IMR-90 (cell line): ENCODE data around the gene PRKCSH. TPM values are rescaled to one million over a fixed set of nuclear protein-coding genes. Genes with fewer than 3 reads are reported as not detected.

Experiments
- ATAC-seq: fragments of 200-7000 bp; cut with Tn5 transposase; 2 replicates; pipeline ENCODE4 v1.9.1; 2020; ENCODE audit warnings: low read depth, mild to moderate bottlenecking, moderate library complexity
- BruUV-seq: library from RNA; stranded (reverse); fragments of 400-500 nt; replicated peaks from 2 replicates; lab custom pipeline; 2021; lab: Mats Ljungman, UMichigan
- CTCF ChIA-PET: fragments of 300-600 bp; formaldehyde crosslinking; extraction: SDS; loops from one replicate; lab custom pipeline; 2021; ENCODE audit warnings: antibody characterized with exemption; lab: Yijun Ruan, JAX
- POLR2A ChIA-PET: fragments of 300-600 bp; sonication (Branson Sonifier 250); formaldehyde crosslinking; loops from one replicate; lab custom pipeline; 2022; ENCODE audit warnings: antibody characterized with exemption; ENCODE audit not compliant: unreplicated experiment; lab: Charles Lee
- DNase-seq: peaks from one replicate; pipeline ENCODE4 v3.0.0; 2013
- H2AFZ ChIP-seq: replicated peaks from 2 replicates; pipeline ENCODE3; 2013; ENCODE audit warnings: low read length, mild to moderate bottlenecking; ENCODE audit not compliant: poor library complexity
- H2AK5ac ChIP-seq: 2 replicates; pipeline ENCODE4 v1.6.1; 2013; ENCODE audit warnings: low read depth, low read length, inconsistent platforms
- H2AK9ac ChIP-seq: replicated peaks from 2 replicates; pipeline ENCODE3; 2013; ENCODE audit warnings: mild to moderate bottlenecking, low read depth, low read length, moderate library complexity; ENCODE audit not compliant: poor library complexity
- H2BK120ac ChIP-seq: 2 replicates; pipeline ENCODE4 v1.6.1; 2013; ENCODE audit warnings: low read depth, low read length, inconsistent platforms
- H2BK15ac ChIP-seq: 3 replicates; pipeline ENCODE4 v1.6.1; 2013; ENCODE audit warnings: low read depth, low read length, inconsistent platforms
- H2BK20ac ChIP-seq: 2 replicates; pipeline ENCODE4 v1.6.1; 2013; ENCODE audit warnings: low read depth, mild to moderate bottlenecking, inconsistent platforms, low read length, moderate library complexity
- H2BK5ac ChIP-seq: 2 replicates; pipeline ENCODE4 v1.6.1; 2013; ENCODE audit warnings: mild to moderate bottlenecking, low read depth, low read length, inconsistent platforms; ENCODE audit not compliant: poor library complexity, severe bottlenecking
- H3K14ac ChIP-seq: replicated peaks from 2 replicates; pipeline ENCODE4 v1.6.1; 2013; ENCODE audit warnings: low read depth, low read length, inconsistent platforms
- H3K18ac ChIP-seq: 2 replicates; pipeline ENCODE4 v1.6.1; 2013; ENCODE audit warnings: low read depth, low read length, control low read depth
- H3K23ac ChIP-seq: 2 replicates; pipeline ENCODE4 v1.6.1; 2013; ENCODE audit warnings: low read depth, low read length, inconsistent platforms
- H3K27ac ChIP-seq: 2 replicates; pipeline ENCODE4 v1.5.1; 2013; ENCODE audit warnings: mild to moderate bottlenecking, control low read depth, low read length; ENCODE audit not compliant: insufficient read depth
- H3K27me3 ChIP-seq: 2 replicates; pipeline ENCODE4 v1.6.1; 2013; ENCODE audit warnings: low read length; ENCODE audit not compliant: control insufficient read depth, insufficient read depth
- H3K36me3 ChIP-seq: 2 replicates; pipeline ENCODE4 v1.6.1; 2013; ENCODE audit warnings: low read length, mixed read lengths; ENCODE audit not compliant: control insufficient read depth, insufficient read depth
- H3K4ac ChIP-seq: 2 replicates; pipeline ENCODE4 v1.6.1; 2013; ENCODE audit warnings: low read depth, low read length, inconsistent platforms
- H3K4me1 ChIP-seq: 2 replicates; pipeline ENCODE4 v1.6.1; 2013; ENCODE audit warnings: low read length, mixed read lengths; ENCODE audit not compliant: control insufficient read depth, insufficient read depth
- H3K4me2 ChIP-seq: 2 replicates; pipeline ENCODE4 v1.6.1; 2013; ENCODE audit warnings: low read depth, mild to moderate bottlenecking, control low read depth, low read length, moderate library complexity
- H3K4me3 ChIP-seq: 2 replicates; pipeline ENCODE4 v1.5.1; 2013; ENCODE audit warnings: low read depth, mild to moderate bottlenecking, control low read depth, low read length, moderate library complexity; ENCODE audit not compliant: insufficient read depth
- H3K56ac ChIP-seq: 2 replicates; pipeline ENCODE4 v1.6.1; 2013; ENCODE audit warnings: low read length, inconsistent platforms; ENCODE audit not compliant: insufficient read depth; ENCODE audit errors: extremely low read depth
- H3K79me1 ChIP-seq, 2 experiments: 2 replicates each; pipeline ENCODE4 v1.6.1; 2013; ENCODE audit warnings: low read length in 2 of 2, inconsistent platforms in 1 of 2, low read depth in 1 of 2
- H3K9ac ChIP-seq: 2 replicates; pipeline ENCODE4 v1.6.1; 2013; ENCODE audit warnings: low read depth, low read length, control low read depth
- H3K9me1 ChIP-seq: 2 replicates; pipeline ENCODE4 v1.6.1; 2013; ENCODE audit warnings: low read length, inconsistent platforms; ENCODE audit not compliant: insufficient read depth
- H3K9me3 ChIP-seq: 2 replicates; pipeline ENCODE4 v1.6.1; 2013; ENCODE audit warnings: low read length; ENCODE audit not compliant: control insufficient read depth, insufficient read depth
- H4K20me1 ChIP-seq: 2 replicates; pipeline ENCODE4 v1.6.1; 2013; ENCODE audit warnings: low read length, inconsistent platforms; ENCODE audit not compliant: insufficient read depth
- H4K5ac ChIP-seq: 2 replicates; pipeline ENCODE4 v1.6.1; 2013; ENCODE audit warnings: mild to moderate bottlenecking, low read depth, low read length, control low read depth
- H4K8ac ChIP-seq, 2 experiments: 2 replicates each; pipeline ENCODE4 v1.6.1; 2013; ENCODE audit warnings: low read depth in 2 of 2, low read length in 2 of 2, control low read depth in 1 of 2, inconsistent platforms in 1 of 2
- H4K91ac ChIP-seq: 2 replicates; pipeline ENCODE4 v1.6.1; 2013; ENCODE audit warnings: low read depth, low read length, inconsistent platforms; ENCODE audit not compliant: insufficient read depth
- FOS ChIP-seq: fragments of 150-350 bp; IDR thresholded peaks from 2 replicates; pipeline ENCODE4 v1.6.1; 2016; ENCODE audit warnings: low read depth, low read length
- RAD21 ChIP-seq: IDR thresholded peaks from 2 replicates; pipeline ENCODE4 v1.6.1; 2012; ENCODE audit warnings: low read length, improper control_type of control experiment
- RCOR1 ChIP-seq: IDR thresholded peaks from 2 replicates; pipeline ENCODE4 v1.6.1; 2012; ENCODE audit warnings: mild to moderate bottlenecking, low read length, improper control_type of control experiment; ENCODE audit not compliant: insufficient replicate concordance
- SMC3 ChIP-seq: fragments of 150-350 bp; IDR thresholded peaks from 2 replicates; pipeline ENCODE4 v1.6.1; 2016; ENCODE audit warnings: low read depth, mild to moderate bottlenecking, antibody characterized with exemption, low read length, moderate library complexity
- WGBS, 2 experiments: methylation state at CpG; one replicate each; pipeline versions ENCODE4 v1.1.5 to v1.1.7; 2013; ENCODE audit warnings: missing lambda C conversion rate in 2 of 2; ENCODE audit not compliant: insufficient read length in 1 of 2; ENCODE audit errors: extremely low coverage in 2 of 2; 5-methylcytosine and 5-hydroxymethylcytosine counted together
- dilution Hi-C: fragments of 300-500 bp; cut with HindIII; formaldehyde crosslinking; loops from one replicate; pipeline ENCODE4 v1.14.3; 2018; ENCODE audit warnings: low sequenced_read_pairs; ENCODE audit not compliant: unreplicated experiment
- in situ Hi-C: fragments of 300-500 bp; cut with MboI; formaldehyde crosslinking; loops from 3 replicates; pipeline ENCODE4 v1.14.3; 2019; ENCODE audit warnings: low sequenced_read_pairs, inconsistent platforms, mixed read lengths
- intact Hi-C: fragments of 100-400 bp; cut with micrococcal nuclease; formaldehyde crosslinking; loops from 2 replicates; pipeline ENCODE4 v1.10.0; 2022
- polyA plus RNA-seq, 3 experiments: library from polyadenylated mRNA; depleted of rRNA; stranded (reverse); fragments of >200 nt; gene quantifications; 2 replicates each; pipeline ENCODE4 v1.2.3, GENCODE V29; 2012; ENCODE audit warnings: low replicate concordance in 1 of 3
- total RNA-seq: library from RNA; depleted of rRNA; stranded (reverse); fragments of >200 nt; gene quantifications from 2 replicates; pipeline ENCODE4 v1.2.3, GENCODE V29; 2012
- TF ChIP-seq, protein P1 (sequence below): conservative IDR thresholded peaks from 2 replicates; pipeline ENCODE4 v1.5.1; 2012; ENCODE audit warnings: mild to moderate bottlenecking, low read depth, low read length, improper control_type of control experiment

Gene PRKCSH
- total and polyA plus RNA-seq, 2 of the 4 experiments (the other 2 are of a cell fraction) = 36.0 to 252 TPM

DNA sequence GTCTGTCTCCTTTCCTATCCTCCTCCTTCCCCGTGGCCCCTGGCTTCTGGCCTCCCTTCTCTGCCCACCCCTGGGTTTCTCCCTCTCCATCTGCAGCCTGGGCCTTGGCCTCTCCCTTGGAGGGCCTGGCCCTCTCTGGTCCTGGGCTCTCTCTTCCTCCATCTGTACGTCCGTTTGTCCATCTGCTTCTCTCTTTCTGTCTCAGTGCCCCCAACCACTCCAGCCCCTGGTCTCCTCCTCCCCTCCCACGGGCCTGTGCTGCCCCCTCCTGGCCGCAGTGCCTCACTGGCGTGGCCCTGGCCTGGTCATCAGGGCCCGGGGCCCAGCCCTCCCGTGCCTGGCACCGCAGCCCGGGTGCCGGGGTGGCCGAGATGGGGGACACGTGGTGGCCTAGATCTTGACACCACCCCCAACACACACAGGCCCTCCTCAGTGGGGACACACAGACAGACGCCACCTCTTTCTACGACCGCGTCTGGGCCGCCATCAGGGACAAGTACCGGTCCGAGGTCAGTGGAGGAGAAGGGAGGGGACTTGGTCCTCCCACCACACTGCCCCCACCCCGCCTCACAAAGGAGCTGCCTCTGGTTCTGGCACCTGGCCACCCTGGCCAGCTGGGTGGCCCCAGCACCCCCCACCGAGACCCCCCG, 11.3 kb downstream of the PRKCSH start:
- Histone ChIP-seq H3K4me3 (no peak overlapping the region), H2AK9ac (no peak overlapping the region), H3K14ac (no peak overlapping the region), H2BK20ac (no peak overlapping the region), H3K36me3 (peaks cover 59% of the 10 kb centered on the region), H3K27me3 (no peaks in the 10 kb centered on the region), H4K8ac (no peak overlapping the region), H3K4me1 (no peaks in the 10 kb centered on the region; the same call in 1 of the 2 replicates), H4K20me1 (peaks cover 4% of the 10 kb centered on the region; the same call in 1 of the 2 replicates), H3K4me2 (no peak overlapping the region), H3K18ac (no peak overlapping the region), H2BK120ac (no peak overlapping the region), H2BK15ac (no peak overlapping the region), H3K9ac (no peak overlapping the region), H3K4ac (no peak overlapping the region), H2AK5ac (no peak overlapping the region), H3K9me1 (no peaks in the 10 kb centered on the region), H3K79me1 (peaks cover 0 to 15% of the 10 kb centered on the region in 2 experiments; a peak in 3 of 4 replicates), H4K91ac (no peak overlapping the region), H3K23ac (no peak overlapping the region), H3K27ac (no peak overlapping the region), H4K5ac (no peak overlapping the region), H2BK5ac (no peak overlapping the region), H3K56ac (no peak overlapping the region), H3K9me3 (no peaks in the 10 kb centered on the region), H2AFZ (no peak overlapping the region)
- TF ChIP-seq FOS (no peak), RAD21 (peak; percentile 81), RCOR1 (no peak), SMC3 (peak; percentile 78)
- TF ChIP-seq, protein P1, sequence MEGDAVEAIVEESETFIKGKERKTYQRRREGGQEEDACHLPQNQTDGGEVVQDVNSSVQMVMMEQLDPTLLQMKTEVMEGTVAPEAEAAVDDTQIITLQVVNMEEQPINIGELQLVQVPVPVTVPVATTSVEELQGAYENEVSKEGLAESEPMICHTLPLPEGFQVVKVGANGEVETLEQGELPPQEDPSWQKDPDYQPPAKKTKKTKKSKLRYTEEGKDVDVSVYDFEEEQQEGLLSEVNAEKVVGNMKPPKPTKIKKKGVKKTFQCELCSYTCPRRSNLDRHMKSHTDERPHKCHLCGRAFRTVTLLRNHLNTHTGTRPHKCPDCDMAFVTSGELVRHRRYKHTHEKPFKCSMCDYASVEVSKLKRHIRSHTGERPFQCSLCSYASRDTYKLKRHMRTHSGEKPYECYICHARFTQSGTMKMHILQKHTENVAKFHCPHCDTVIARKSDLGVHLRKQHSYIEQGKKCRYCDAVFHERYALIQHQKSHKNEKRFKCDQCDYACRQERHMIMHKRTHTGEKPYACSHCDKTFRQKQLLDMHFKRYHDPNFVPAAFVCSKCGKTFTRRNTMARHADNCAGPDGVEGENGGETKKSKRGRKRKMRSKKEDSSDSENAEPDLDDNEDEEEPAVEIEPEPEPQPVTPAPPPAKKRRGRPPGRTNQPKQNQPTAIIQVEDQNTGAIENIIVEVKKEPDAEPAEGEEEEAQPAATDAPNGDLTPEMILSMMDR = peak; percentile 70
- ChIA-PET POLR2A (no interaction called here), CTCF (no interaction called here)
- WGBS, 2 experiments = 86% methylated on average over 5 of the region's 23 CpGs; no CpG with 5 or more reads in 1 of the 2 experiments
- ATAC-seq = peak; percentile 82
- in situ Hi-C loops (no loop called here), intact Hi-C loops (loop anchor here (1.0 kb wide), 1 partner anchor 153 kb away; no protein-coding TSS in a partner anchor), dilution Hi-C loops (no loop called here)
- DNase-seq = no peak
- BruUV-seq = no TSS peak
